Activated CD4-positive, CD25-positive, alpha-beta regulatory T cell (primary cell): ENCODE results near the gene AP5Z1.
"Not testable (repeated sequence)": the region's sequence is repeated elsewhere in the genome, so short reads cannot be mapped to it uniquely, and the experiment has no call there.

Experiments
- DNase-seq, 4 experiments: peaks; one replicate each; lab custom pipeline; 2025; lab: John Stamatoyannopoulos, UW

Gene AP5Z1

DNA sequence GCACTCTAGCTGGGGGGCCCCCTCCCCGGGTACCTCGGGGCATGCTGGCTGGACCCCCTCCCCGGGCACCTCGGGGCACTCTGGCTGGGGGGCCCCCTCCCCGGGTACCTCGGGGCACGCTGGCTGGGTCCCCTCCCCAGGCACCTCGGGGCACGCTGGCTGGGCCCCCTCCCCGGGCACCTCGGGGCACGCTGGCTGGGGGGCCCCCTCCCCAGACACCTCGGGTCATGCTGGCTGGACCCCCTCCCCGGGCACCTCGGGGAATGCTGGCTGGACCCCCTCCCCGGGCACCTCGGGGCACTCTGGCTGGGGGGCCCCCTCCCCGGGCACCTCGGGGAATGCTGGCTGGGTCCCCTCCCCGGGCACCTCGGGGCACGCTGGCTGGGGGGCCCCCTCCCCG lies 27.2 kb downstream of the AP5Z1 start:
- DNase-seq = not testable (repeated sequence)

DNA sequence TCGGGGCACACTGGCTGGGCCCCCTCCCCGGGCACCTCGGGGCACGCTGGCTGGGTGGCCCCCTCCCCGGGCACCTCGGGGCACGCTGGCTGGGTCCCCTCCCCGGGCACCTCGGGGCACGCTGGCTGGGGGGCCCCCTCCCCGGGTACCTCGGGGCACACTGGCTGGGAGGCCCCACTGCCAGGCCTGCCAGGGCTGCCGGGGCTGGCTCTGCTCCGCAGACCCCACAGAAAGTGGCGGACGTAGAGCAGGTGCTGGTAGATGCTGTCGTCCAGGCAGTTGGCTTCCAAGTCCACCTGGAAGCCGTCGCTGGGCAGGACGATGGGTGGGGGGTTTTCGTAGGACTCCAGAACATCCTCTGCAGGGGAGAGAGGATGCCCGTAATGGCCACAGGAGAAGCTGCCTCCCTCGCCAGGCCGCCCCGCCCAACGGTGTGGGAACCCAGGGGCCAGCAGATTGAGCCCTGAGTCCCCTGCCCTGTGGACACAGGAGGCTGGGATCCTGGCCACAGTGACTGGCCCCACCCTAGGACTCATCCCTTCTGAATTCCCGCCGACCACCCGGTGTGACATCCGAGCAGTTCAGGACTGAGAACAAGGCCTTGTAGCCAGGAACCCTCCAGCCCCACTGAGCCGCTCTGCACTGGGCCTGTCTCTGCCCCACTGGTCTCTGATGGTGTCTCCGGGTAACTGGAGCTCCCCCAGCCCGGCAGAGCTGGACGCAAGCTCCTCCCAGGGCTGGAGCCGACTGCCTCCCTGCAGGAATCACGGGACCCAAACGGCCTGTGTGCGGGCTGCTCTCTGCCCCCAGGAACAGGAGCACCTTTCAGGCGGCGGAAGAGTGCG lies 28.2 kb downstream of the AP5Z1 start:
- DNase-seq = no peak

DNA sequence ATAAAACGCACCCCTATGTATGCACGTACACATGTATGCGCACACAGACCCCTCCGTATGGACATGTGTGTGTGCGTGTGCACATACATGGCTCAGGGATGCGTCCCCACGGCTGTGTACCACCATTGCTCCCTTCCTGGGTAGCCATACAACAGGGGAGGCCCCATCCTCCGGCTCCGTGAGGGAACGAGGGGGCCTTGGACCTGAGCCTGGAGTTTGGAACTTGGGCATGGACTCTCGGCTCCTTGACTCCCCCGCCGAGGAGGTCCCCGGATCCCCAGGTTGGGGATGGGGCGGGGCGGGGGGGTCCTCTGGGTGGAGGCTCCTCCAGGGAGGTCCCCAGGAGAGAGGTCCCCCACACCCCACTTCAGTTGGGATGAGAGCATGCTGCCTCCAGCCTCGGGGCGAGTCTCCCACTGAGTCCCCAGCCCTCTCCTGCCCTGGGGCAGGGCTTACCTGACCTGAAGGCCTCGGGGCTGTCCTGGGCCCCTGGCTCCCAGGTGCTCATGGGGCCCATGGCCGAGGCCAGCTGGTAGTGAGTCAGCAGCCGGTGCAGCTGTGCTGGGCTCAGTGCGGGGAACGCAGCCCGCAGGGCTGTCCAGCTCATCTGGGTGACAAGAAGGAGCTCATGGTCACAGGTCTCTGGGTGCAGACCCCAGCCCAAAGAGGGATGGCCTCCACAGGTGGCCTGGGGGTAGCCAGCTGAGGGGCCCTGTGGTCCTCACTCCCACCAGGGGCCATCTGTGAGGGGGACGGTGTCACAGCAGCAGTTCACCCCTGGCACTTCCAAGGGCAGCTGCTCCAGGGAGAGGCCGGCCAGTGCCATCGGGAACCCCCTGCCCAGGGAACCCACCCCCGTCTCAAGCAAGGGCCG lies 29.9 kb downstream of the AP5Z1 start:
- no peak for DNase-seq

DNA sequence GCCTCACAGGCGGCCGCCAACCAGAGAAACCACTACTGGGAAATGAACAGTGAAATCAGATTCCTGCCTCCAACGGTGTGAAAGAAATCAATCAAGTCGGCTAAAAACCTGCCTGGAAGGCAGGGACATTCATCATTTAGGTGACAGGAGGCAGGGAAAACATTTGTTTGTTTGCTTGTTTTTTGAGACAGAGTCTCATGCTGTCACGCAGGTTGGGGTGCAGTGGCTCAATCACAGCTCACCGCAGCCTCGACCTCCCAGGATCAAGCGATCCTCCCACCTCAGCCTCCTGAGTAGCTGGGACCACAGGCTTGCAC lies 30.5 kb downstream of the AP5Z1 start:
- DNase-seq = no peak

DNA sequence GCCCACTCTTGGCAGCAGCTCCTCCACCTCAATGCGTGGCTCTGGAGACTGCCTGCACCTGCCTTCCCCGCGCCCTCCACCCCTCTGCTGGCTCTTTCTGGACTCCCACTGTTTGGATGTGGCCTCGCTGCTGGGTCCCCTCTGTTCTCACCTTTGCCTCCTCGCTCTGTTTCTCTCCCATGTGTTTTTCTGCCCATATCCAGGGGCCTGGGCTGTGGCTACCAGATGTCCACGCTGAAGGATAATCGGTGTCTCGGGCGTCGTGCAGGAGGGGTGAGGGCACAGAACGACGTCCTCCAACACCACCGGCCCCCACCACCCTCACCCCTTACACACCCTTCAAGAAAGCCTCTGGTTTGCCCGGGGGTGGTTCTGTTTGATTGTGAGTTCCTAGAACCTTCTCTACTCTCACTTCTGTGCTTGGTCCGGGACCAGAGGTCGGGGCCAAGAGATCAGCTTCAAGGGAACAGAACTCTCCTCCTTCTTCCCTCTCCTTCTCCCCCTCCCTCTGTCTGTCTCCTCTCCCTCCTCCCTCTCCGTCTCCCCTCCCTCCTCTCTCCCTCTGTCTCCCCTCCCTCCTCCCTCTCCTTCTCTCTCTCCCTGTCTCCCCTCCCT lies 31.7 kb downstream of the AP5Z1 start:
- no peak for DNase-seq

DNA sequence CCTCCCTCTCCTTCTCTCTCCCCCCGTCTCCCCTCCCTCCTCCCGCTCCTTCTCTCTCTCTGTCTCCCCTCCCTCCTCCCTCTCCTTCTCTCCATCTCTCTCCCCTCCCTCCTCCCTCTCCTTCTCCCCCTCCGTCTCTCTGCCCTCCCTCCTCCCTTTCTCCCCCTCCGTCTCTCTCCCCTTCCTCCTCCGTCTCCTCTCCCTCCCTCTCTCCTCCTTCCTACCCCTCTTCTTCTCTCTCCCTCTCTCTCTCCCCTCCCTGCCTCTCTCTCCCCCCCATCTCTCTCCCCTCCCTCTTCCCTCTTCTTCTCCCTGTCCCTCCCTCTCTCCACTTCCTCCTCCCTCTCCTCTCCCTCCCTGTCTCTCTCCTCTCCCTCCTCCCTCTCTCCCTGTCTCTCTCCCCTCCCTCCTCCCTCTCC lies 32.2 kb downstream of the AP5Z1 start:
- DNase-seq = no peak

DNA sequence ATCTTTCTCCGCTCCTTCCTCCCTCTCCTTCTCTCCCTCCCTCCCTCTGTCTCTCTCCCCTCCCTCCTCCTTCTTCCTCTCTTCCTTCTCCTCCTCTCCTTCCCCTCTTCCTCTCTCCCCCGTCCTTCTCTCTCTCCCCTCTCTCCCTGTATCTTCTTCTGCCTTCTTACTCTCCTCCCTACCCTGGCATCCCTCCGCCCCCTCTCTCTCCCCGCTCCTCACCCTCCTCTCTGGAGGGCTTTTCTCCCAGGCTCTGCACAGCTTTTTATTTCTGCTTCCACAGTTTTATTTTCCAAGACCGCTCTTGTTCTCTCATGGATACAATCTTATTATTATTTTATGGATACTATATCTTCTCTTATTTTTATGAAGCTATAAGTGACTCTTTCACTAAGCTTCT lies 32.6 kb downstream of the AP5Z1 start:
- DNase-seq = no peak

DNA sequence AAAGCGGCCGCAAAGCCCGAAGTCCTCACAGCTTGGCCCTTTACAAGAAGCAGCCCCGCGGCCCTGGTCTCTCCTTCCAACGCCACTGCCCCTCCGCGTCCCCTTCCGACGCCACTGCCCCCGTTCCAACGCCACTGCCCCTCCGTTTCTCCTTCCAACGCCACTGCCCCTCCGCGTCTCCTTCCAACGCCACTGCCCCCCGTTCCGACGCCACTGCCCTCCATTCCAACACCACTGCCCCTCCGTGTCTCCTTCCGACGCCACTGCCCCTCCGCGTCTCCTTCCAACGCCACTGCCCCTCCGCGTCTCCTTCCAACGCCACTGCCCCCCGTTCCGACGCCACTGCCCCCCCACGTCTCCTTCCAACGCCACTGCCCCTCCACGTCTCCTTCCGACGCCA lies 33.1 kb downstream of the AP5Z1 start:
- DNase-seq = no peak

DNA sequence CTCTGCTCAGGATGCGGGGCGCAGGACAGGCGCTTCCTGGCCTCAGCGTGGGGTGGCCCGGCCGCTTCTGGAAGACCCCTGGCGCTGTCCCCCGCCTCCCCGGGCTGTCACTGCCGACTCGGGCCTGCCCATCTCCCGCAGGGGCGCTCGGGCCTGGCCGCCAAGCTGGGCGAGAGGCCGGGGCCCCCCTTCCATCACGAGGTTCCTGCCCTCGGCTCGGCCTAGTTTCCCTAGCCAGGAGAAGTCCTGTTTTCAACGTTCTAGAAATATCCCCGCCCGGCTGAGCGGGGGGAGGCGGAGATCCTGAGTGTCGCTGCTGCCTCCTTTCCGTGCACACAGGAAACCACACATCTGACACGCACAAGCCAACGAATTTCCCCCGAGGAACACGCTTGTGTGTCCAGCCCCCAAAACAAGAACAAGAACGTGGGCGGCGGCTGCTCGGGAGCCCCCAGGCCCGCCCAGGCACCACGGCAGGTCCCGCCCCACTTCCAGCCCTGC lies 33.7 kb downstream of the AP5Z1 start:
- no peak for DNase-seq

DNA sequence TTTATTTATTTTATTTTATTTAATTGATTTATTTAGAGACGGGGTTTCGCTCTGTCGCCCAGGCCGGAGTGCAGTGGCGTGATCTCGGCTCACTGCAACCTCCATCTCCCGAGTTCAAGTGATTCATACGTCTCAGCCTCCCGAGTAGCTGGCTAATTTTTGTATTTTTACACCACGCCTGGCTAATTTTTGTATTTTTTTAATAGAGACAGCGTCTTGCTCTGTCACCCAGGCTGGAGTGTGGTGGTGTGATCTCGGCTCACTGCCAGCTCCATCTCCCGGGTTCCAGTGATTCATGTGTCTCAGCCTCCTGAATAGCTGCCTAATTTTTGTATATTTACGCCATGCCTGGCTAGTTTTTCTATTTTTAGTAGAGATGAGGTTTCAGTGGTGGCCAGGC lies 34.2 kb downstream of the AP5Z1 start:
- no peak for DNase-seq

DNA sequence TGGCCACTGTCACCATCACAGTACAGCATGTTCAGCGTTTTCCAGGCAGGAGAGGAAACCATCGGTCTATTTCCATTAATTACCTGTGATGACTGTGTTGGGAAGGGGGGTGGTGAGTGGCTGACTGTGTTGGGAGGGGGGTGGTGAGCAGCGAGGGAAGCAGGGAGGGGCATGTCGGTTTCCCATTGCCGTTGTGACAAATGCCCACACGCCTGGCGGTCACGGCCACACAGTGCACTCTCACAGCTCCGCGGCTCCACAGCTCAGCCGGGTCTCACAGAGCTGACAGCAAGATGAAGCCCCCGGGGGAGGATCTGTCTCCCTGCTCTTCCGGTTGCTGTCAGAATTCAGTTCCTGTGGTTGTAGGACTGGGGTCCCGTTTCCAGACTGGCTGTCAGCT lies 39.0 kb downstream of the AP5Z1 start:
- no peak for DNase-seq

DNA sequence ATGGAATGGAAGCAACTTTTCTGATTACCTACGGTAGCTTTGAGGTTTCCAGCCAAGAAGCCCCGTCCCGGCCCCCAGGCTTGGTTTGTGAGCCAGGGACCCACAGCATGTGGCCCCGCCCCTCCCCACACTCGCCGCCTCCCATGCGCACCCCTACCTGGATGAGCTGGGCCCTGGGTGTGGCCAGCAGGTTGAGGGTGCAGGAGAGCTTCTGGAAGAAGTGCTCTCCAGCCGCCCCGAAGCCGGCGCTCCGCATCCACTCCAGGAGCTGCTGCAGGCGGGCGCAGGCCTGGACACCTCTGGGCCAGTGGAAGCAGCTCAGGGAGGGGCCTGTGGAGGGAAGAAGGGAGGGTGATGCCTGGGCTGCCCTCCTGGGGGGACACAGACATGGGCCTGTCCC lies 39.7 kb downstream of the AP5Z1 start:
- DNase-seq = no peak

DNA sequence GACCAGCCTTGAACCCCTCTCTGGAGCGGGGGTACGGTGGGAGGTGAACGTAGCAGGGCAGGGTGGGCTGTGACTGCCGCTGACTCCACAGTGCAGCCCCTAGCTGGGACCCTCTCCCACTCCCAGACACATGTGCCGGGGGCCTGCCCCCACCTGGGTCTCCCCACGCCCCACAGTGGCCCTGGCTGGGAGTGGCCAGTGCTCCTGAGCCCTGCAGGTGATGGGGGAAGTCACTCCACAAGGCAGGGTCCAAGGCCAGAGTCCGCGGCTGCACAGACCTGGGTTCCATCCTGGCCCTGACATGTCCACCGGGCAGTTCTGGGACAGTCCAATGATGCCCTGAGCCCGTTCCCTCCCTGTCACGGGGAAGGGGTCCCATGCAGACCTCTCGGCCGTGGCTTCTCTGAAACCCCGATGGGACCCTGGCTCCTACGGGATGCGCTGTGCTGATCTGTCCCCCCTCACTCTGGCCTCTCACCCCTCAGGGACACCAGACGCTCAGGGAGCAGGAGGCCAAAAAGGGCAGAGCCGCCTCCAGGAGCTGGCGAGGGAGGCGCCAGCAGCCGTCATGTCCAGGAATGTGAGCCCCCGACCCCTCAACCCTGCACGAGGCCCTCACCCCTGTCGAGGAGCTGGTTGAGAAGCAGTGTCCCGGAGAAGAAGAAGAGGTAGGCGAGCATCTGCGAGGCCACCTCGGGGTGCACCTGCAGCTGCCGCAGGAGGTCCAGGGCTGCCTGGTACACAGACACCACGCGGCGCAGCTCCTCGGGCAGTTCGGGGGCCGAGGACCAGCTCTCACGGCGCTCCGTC lies 40.4 kb downstream of the AP5Z1 start:
- no peak for DNase-seq

DNA sequence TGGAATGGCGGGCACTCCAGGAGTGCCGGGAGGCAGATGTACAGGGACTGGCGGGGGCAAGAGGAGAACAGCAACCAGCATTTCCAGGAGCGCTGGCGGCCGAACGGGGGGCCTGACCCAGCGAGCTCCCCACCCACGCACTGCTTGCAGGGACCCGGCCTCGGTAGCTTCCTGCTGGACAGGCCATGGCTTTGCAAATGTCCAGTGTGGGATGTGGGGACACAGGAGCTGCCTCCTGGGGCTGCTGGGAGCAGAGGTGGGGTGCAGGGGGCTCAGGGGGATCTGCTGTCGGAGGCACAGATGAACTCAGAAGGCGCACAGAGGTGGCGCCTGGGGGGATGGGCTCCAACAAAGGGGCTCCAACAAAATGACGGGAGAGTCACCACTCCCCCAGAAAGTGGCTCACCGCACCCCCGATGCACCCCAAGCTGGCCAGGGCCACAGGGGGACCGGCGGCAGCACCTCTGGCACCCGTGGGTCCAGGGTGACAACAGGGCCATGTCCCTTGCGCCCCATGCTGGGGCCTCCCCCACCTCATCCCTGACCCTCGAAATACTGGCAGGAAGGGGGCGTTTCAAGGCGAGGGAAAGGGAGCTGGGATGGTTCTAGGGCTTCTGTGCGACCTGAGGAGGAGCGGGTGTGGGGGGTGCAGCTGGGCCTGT lies 41.1 kb downstream of the AP5Z1 start:
- no peak for DNase-seq

DNA sequence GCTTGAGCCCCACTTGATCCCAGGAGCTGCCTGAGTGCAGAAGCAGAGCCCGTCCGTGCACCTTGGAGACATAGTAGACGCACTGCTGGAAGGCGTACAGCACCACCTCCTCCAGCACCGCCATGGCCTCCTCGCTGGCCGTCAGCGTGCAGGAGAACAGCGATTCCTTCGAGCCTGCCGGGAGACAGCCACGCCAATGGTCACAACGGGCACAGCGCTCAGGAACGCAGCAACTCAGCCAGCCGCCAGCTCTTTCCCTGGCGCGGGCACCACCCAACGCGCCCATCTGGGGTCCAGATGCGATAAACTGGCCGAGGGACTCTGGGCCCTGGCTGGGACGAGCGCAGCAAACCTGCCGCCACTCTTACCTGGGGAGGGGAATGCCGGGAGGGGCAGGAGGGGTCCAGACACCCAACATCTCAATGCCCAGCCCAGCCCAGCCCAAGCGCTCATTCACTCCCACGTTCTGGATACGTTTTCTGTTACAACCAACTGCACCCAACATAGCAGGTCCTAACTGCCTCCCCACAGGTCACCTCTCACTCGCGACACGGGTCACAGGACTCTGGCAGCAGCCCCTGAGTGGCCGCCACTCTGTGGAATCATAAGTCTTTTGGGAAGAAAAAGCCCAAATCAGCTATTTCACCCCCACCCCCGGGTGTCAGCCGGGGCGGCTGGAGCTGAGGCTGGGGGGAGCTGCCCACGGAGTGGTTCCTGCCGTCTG lies 41.9 kb downstream of the AP5Z1 start:
- no peak for DNase-seq

DNA sequence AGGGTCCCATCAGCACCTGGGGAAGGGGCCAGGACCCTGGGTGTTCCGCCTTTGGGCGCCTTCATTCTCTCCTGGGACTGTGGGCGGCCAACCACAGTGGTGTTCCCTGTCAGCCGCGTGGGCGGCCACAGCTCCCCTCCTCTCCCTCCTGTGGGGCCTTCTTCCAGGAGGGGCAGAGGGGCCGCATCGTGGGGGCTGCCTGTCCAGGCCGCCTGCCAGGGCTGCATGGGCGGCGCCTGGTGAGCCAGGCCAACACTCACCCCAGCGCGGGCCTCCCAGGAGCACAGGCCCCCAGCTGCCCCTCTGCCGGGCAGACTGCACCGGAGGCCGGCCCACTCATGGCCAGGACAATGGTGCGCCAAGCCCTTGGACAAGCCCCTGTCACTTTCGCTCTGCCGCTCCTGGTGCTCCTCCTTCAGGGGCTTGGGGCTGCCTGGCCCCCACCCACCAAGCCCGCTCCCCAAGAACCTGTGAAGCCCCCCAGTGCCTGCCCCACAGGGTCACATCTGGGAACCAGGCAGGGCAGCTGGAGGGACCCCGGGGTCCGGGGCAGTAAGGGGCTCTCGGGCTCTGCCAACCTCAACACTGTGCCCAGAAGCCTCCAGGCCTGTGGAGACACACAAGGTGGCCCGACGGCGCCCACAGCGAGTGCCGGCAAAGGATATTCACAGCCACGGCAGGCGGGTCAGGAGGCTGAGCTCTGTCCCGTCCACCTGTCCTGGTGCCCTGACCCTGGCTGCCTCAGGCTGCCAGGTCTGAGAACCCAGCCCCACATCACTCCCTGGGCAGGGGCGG lies 42.8 kb downstream of the AP5Z1 start:
- DNase-seq = no peak

DNA sequence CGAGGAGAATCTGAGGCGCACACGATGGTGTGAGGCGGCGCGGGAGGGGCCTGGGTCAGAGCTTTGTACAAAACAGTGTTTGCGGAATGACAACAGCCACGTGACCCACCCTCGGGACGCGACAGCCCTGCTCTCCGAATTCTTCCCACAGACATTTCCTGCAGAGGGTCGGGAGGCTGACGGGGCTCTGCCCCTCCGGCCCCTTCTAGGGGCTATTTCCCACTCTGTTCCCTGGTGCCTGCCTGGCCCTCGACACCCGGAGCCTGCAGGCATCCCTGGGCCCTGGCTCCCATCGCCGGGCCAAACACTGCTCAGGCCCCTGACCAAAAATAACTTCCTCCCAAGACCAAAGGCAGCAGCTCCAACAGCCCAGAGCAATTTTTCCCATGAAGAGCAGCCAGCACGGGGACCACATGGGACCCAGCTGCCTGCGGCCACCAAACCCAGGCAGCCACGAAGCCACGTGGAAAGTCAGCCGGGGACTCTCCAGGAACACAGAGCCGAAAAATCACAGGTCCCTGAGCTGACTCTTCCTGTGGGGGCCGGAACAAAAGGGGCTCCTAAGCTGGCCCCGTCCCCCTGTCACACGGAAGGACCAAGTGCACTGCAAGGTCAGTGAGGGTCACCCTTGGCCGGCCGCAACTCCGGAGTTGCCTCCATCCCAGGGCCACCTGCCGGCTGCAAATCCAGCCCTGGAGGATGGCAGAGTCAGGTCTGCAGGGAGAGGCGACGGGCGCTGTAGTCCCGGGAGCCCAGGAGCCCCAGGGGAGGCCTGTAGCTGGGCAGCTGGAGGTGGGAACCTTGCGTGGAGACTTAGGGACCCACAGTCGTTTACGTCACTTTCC lies 44.4 kb downstream of the AP5Z1 start:
- DNase-seq = no peak

DNA sequence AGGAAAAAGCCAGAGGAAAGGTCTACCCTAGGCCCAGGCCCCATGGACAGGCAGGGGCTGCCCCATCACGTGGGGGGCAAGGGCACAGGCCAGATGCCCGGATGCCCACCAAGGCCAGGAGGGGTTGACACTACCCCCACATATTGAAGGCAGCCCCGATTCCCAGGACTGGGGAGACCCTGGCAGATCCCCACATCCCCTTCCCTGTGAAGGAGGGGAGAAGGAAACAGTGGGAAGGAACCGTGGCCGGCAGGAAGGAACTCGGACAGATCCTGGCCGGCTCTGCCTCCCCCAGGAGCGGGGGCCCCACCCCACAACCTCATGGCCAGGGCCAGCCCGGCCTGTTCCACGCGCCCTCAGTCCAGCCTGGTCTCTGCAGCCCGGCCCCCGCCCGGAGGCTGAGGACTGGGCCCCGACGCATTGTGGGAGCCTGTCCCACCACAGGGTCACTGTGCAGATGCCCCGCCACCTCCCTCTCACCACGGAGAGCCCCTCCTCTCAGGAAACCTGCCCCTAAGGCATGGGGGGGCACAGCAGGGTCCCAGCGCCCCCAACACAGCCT lies 45.1 kb downstream of the AP5Z1 start:
- DNase-seq = no peak
